A549 (cell line): ENCODE results near the gene EP400.

Source experiments
- CTCF ChIP-seq: fragments of >200 bp; sonication (Bioruptor Twin); formaldehyde crosslinking; IDR thresholded peaks from 3 replicates; pipeline ENCODE4 v1.5.1; 2016
- SREBF2 ChIP-seq: fragments of 450-650 bp; IDR thresholded peaks from 2 replicates; pipeline ENCODE4 v1.6.1; 2014; ENCODE audit warnings: mild to moderate bottlenecking, moderate library complexity
- ZSCAN20 ChIP-seq: fragments of 250-450 bp; sonication (Bioruptor Pico); IDR thresholded peaks from 2 replicates; pipeline ENCODE4 v1.8.0; 2022; ENCODE audit warnings: mild to moderate bottlenecking, moderate library complexity

DNA sequence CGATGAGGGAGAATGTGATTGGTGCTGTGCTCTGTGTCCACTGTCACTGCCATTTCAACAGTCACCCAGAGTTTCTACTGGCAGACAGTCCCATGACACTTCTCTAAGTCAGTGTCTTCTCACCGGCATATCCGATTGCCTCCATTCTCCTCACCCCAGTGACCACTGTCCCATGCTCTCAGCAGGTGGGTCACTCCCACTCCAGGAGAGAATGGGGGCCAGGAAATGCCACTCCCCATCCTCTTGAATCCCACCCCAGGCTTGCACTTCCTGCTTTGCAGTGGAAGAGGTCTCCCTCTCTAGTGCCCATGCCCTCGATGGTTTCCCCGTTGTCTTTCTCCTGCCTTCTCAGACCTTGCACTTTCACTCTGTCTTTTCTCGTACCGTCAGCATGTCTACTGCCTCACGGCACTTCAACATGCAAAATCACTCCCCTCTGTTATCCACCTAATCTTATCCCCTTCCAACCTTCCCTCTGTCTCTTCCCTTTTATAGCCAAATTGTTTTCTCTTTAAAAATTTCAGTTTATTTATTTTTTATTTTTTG, 2.2 kb upstream of the EP400 start:
- TF ChIP-seq SREBF2 (no peak), ZSCAN20 (no peak), CTCF (no peak)
